ENCODE results near the gene PARN.
"Not testable (repeated sequence)": the region's sequence is repeated elsewhere in the genome, so short reads cannot be mapped to it uniquely, and the experiment has no call there.

Gene PARN

DNA sequence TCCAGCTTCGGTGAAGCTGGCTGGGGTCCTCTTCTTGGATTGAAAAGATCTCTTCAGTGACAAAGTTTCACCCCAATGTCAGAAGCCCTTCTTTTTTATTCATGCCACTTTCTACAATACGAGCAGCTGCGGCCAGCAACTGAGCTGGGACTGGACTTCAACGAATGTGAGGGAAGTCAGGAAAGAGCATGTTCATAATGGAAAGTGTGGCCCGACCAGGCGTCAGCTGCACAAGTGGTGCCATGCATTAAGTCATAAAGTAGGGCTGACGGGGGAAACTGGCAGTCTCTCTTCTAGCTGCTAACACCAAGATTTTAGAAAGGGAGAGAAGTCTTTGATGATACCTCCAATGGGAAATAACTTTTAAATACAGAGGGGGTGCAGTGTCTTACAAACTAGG lies 192.6 kb downstream of the PARN start:
- DNase-seq (ENCODE audit: low read depth in 2 of 2): no peak

DNA sequence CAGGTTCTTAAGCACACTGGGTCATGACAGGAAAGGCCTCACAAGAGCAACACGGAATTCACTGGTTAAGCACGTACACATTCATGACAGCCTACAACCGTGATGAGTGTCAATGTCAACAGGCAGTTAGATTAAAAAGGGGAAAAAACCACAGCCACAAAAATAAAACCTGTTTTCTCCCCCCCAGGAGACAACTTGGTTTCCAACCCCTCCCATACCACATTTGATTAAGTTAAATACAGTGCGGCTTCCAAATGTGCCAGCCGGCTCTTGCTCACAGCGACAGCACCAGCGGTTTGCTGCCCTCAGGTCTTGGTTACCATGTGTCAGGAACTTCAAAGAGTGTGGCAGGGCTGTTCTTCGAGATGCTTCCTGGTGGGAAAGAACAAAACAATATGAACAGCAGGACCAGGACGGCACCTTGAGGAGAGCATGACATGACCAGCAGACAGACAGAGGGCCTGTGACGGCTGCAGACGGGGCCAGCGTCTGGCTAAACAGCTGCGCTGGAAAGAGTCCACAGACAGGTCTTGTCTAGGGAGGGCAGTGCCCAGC lies 193.6 kb downstream of the PARN start:
- no peak for DNase-seq (ENCODE audit: low read depth in 2 of 2)

DNA sequence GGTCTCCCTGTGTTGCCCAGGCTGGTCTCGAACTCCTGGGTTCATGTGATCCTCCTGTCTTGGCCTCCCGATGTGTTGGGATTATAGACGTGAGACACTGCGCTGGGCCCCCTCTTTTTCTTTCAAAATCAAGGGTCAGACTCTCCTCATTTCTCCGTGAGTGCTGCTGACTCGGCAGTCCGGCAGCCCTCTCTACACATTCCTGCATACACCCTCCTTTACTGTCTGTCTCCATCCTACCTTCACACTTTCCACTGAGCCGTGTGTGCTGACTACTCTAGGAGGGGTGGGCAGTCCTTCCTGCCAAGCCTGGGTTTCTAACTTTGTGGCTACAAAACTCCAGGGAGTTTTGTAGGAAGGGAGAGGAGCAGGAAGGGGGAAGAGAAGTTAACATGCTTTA lies 195.2 kb downstream of the PARN start:
- no peak for DNase-seq (ENCODE audit: low read depth in 2 of 2)

DNA sequence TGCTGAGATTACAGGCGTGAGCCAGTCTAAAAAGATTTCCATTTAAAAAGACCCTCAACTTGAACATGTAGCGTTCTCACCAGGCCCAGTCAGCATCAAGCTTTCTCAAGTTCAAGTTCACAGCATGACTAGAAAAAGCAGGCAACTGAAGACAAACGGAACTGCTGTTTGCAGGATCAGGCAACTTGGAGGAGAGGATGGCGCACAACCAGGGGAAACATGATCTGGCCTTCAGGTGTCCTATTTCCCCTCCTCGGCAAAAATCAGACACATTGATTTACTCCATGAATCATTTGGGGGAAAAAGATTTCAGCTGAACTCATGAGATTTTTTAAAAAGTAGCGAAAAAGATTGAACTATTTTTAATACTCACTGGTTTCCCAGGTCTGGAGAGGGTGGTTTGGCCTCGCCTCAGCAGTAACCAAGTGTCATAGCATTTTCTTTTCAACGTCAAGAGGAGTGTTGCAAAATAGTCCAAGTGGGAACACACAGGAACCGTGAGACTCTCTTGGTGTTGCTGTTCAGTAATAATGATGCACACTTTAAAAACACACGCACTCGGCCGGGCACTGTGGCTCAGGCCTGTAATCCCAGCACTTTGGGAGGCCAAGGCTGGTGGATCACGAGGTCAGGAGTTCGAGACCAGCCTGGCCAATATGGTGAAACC lies 201.0 kb downstream of the PARN start:
- not testable (repeated sequence) for DNase-seq (ENCODE audit: low read depth in 2 of 2)

DNA sequence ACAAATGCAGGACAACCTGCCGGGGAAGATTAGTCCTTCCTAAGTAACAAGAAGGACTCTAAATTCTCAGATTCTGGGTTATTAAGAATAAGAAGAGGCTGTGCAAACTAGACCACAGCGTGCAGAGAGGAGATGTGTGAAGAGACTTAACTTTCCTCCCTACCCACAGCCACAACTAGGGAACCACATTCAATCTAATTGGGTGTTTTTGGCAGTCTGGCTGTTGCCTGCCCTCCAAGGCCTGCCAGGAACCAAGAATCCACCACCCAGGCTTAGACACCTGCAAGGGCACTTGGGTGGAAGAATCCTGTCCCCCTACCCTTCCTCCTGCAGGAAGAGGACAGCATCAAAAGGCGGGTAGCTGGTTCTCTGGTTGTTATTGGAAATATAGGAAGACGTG lies 202.0 kb downstream of the PARN start:
- DNase-seq (ENCODE audit: low read depth in 2 of 2): no peak

DNA sequence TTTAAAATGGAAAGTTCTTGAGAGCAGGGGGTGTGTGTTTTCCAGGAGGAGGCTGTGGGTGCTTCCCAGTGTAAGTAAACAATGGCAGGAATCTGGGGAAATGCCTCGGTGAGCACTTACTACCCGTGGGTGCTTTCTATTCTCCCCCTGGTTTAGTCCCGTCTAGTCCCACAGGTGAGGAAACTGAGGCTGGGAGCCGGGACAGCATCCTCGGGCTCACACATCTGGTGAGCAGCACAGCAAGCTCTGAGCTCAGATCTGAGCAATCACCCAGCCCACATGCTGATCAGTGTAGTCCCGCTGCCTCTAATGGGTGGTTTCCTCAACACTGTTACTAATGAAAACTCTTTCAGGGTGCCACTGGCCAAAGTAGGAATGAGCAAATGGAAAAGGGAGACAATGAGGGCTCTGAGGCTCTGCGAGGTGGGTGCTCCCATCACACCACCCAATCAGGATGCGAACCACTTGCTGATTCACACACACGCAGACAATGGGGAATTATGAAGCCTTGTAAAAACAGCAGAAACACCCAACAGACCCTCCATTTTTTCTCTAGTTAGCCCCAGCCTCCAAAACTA lies 202.6 kb downstream of the PARN start:
- no peak for DNase-seq (ENCODE audit: low read depth in 2 of 2)

DNA sequence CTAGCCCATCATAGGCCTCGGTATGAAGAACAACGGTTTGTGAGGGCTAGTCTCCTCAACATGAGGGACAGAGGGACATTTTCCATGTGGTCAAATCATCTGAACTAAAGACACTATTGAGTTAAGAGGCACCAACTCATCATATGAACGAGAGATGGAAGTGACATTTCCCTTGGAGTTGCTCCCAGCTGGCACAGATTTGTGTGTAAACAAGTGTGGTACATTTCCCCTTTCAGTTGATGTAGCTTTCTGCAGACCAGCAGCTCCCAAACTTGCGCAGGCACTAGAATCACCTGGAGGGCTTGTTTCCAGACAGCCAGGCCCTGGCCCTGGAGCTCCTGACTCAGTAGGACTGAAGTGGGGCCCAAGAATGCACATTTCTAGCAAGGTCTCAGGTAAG lies 205.5 kb downstream of the PARN start:
- no peak for DNase-seq (ENCODE audit: low read depth in 2 of 2)

DNA sequence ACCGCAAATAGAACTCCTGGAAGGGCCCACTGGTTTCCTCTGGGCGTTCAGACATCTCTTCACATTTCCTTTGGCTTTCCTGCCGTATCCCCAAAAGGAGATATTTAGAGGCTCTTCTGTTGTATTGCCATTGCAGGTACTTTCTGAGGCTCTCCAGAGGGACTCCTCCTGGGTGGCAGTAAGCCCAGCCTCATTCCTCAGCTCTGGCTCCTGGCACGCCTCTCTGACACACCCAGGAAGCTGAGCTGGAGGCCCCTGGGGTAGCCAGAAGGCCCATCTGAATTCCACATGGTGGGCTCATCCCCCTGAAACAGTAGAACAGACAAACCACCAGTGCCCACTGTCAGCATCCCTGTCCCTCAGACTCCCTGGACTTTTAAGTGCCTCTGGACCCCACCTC lies 206.7 kb downstream of the PARN start:
- no peak for DNase-seq (ENCODE audit: low read depth in 2 of 2)

DNA sequence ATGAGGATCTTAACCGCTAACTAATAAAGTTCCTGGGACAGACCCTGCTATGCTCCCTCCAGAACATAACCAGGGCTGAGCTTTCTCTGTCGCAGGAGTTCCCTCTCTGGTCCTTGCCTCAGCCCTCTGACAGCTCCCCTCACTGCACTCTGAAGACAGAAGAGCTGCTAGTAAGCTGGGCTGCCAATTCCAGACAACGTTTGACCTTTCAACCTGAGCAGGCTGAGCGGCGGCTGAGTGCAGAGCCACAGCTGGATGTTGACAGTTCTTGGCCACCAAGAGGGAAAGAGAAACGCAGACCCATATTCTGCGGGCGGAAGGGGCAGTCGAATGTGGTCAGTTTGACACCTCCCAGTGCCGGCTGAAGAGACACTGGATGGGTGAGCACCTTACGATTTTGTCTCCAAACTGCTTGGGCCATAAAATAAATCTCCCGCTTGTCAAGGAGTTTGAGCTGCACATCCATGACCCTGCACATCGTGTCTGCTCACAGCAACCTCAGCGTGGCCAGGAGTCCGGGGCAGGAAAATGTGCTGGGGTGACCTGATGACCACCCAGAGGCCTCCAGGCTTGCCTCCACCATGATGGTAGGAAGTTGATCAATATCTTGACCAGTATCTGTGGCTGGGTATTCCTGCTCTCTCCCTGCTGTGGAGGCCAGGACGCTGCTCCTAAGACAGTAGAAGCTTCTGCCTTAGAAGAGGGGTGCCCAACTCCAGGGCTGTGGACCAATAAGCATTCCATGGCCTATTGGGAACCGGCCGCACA lies 209.2 kb downstream of the PARN start:
- DNase-seq (ENCODE audit: low read depth in 2 of 2): no peak

DNA sequence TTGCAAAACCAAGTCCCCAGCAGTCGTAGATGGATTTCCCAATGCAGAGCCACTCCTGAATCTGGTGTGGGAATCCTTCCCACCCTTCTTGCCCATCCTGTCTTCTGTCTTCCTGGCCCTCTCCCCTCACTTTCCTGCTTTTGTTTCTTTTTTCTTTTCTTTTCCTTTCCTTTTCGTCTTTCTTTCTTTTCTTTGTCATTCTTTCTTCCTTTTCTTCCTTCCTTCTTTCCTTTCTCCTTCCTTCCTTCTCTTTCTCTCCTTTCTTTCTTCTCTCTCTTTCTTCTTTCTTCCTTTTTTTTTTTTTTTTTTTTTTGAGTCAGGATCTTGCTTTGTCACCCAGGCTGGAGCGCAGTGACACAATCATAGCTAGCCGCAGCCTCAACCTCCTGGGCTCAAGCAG lies 209.8 kb downstream of the PARN start:
- not testable (repeated sequence) for DNase-seq (ENCODE audit: low read depth in 2 of 2)

DNA sequence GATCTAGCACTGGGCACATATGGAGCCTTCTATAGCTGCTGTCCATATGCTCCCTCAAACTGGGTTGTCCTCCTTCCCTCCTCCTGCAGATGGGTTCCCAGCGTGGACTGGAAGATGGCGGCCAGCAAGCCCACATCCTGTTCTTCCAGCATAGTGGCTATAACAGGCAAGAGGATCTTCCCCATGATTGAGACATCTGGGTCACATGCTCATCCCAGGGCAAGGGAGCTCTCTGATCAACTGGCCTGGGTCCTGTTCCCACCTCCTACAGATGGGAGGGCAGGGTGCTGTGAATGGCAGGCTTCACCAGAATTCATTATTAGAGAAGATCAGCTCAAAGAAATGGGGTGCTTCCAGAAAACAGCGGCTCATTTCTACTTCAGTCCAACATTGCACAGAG lies 210.2 kb downstream of the PARN start:
- DNase-seq (ENCODE audit: low read depth in 2 of 2): no peak

DNA sequence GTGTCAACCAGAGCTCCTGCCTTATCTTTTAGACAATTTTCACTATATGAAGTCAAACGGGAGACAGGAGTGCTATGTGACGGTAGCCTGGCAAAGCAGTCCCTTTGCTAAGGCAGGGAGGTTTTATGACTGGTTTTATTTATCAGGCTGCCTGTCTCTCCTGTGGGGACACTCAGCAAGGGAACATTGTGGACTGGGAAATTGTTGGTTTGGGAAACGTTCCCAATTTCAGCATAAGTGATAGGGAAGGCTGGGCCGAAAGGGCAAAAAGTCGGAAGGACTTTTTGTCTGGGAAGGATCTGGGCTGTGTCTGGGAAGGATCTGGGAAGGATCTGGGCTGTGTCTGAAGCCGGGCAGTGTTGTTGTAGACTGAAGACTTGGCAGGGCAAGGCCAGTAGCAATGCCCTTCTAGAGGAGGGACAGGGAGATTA lies 211.2 kb downstream of the PARN start:
- DNase-seq (ENCODE audit: low read depth in 2 of 2): no peak

DNA sequence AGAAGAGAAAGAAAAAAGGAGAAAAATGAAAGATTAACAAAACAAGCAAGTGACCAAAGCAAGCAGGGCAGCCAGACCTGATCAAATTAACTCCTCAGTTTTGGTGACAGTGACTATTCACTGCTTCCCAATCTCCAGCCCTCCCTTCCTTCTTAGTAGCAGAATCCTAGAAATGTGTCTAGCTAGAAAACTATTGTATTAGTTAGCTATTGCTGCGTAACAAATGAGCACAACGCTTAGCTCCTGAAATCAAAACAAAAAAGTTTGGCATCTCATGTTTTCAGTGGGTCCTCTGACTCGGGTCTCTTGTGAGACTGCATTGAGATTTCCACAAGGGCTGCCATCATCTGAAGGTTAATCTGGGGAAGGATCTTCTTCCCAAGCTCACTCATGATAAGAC lies 213.9 kb downstream of the PARN start:
- DNase-seq (ENCODE audit: low read depth in 2 of 2): no peak

DNA sequence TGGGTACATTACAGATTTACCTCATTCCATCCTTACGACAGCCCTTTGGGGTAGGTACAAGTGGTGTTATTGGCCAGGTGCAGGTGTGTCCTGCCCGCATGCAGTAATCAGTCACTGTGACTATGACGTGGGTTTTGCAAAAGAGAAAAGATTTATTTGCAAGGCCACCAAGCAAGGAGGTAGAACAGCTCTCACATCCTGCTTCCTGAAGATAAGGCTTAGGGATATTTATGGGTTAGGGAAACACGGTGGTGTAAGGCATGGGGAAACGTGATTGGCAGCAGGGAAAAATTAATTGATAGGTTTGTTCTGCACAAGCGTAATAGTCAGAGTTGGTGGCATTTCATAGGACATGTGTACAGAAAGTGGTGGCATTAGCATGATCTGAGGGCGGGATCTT lies 214.8 kb downstream of the PARN start:
- no peak for DNase-seq (ENCODE audit: low read depth in 2 of 2)

DNA sequence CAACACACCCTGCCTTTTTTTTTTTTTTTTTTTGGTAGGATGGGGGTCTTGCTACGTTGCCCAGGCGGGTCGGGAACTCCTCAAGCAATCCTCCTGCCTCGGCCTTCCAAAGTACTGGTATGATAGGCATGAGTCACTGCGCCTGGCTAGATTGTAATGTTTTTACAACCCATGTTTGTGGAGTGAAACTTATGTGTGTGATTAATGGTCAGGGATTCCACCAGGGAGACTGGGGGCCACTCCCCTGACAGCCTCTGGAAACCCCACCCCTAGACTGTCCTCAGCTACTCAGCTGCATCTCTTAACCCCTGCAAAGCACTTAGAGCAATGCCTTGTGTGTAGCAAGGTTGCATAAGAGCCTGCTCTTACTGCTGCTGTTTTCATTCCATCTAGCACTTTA lies 220.5 kb downstream of the PARN start:
- no peak for DNase-seq (ENCODE audit: low read depth in 2 of 2)

DNA sequence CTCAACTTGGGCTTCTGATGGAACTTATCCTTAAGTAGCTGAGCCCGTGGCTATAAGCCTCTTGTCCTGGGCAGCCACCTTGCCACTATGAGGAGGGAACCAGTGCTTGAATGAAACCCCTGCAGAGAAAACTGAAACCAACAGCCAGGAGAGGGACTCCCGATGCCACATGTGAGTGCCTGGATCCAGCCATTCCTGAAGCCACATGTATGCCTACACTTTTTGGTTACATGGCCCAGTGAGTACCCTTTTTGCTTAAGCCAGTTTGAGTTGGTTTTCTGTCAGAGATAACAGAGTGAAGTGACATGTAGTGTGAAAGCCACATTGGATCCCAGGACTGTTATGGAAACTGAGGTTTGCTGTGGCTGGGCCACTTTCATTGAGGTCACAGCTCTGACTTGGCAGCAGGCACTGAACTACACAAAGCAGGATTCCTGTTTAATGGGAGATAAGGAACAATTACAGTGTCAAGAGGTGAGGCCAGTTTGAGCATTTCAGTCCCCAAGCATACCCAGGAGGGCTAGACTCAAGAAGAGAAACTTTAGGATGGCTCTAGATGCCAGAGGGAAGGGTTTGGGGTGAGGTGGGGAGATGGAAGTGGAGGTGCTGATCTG lies 222.2 kb downstream of the PARN start:
- no peak for DNase-seq (ENCODE audit: low read depth in 2 of 2)

DNA sequence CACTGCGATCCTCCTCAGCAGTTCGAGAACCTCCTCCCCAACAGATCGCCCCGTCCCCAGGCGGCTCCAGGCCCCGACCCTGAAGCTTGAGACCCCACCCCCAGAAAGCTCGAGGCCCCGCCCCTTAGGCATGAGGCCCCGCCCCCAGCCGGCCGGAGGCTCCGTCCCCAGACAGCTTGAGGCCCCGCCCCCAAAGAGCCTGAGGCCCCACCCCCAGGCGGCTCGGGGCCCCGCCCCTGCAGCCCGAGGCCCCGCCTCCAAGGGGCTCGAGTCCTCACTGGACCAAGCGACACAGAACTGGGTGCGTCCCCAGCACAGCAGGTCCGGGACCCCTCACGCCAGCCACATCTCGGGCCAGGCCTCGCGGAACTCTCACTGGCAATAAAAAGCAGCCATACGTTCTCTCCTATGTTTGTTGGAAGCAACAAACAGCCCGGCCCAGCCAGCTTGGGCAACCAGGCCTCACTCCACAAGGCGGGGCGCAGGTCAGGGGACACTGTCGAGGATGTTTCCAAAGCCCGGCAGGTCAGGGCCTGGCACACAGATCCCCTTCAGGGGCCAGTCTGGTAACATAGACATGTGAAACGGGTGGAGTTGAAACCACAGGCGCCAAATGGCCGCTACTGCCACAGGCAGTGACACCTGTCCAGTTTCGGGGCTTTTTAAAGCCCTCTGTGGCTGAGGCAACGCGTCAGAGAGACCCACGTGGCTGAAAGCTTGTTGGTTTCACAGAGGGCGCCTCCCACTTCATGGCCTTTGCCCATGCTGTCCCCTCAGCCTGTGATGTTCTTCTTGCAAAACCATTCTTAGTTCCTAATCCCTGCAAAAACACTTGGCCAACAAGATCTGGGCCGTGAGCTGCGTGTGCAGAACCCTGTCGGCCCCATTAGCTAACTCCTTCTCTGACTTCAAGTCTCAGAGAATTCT lies 224.2 kb downstream of the PARN start:
- no peak for DNase-seq (ENCODE audit: low read depth in 2 of 2)

DNA sequence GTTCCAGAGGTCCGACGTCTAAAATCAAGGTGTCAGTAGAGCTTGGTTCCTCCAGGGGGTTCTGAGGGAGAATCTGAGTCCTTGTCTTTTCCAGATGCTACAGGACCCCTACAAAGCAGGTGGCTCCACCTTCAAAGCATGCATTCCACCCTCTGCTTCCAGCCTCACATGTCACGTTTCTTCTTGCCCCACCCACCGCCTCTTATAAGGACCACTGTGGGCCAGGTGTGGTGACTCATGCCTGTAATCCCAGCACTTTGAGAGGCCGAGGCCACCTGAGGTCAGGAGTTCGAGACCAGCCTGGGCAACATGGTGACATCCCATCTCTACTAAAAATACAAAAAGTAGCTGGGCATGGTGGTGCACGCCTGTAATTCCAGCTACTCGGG lies 227.1 kb downstream of the PARN start:
- DNase-seq (ENCODE audit: low read depth in 2 of 2): not testable (repeated sequence)

DNA sequence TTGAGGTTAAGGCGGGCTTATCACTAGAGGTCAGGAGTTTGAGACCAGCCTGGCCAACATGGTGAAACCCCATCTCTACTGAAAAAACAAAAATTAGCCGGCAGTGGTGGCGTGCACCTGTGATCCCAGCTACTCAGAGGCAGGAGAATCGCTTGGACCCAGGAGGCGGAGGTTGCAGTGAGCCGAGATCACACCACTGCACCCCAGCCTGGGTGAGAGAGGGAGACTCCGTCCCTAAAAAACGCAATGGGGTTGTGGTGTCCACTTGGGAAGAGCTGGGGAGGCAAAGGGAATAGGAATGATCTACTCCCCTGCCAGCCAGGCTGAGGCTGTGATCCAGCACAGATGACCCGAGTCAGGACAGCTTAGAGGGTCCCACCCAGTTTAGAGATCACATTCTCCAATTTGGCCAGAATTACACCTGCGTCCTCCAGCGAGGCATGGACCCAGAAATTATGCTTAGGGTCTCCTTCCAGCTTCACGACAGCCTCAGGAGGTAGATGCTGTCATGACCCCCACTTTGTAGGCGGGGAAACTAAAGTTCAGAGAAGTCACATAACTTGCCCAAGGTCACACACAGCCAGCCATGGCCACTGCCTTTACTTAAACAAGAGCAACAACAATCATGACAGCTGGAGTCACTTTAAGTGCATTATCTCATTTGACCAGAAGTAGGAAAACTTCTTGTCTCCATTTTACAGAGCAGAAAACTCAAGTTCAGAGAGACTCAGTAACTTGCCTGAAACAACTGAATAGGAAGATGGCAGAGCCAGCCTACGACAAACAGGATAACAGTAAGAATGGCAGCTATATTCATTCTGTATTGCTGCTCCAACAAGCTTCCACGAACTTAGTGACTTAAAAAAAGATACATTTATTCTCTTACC lies 227.7 kb downstream of the PARN start:
- not testable (repeated sequence) for DNase-seq (ENCODE audit: low read depth in 2 of 2)

DNA sequence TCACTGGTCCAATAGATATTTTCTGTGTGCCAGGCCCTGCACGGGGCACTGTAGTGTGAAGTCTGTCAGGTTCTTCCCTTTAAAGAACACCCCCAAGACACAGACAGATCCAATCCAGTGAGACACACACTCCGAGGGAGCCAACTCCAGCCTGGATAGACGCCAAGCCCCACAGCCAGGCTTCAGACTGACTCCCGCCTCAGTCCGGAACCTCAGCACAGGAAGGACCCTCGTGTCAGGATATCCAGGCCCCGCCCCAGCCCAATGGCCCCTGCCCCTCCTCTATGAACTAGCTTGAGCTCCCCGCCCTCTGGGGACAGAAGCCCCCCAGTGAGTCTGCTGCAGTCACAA lies 228.4 kb downstream of the PARN start:
- not testable (repeated sequence) for DNase-seq (ENCODE audit: low read depth in 2 of 2)
